Testis (tissue), 2 donors: ENCODE results near the gene KRTAP12-4.

Experiments used
- CTCF ChIP-seq, 3 experiments: fragments of 450-650 bp in 2 of 3; fragments of 200-600 bp in 1 of 3; sonication (generic) in 1 of 3; IDR thresholded peaks; one replicate each; pipeline ENCODE4 v1.5.1; 2016 to 2019; ENCODE audit warnings: antibody characterized with exemption in 3 of 3, mild to moderate bottlenecking in 2 of 3, moderate library complexity in 1 of 3
- POLR2A ChIP-seq: fragments of 450-650 bp; IDR thresholded peaks from one replicate; pipeline ENCODE4 v1.6.1; 2017; ENCODE audit warnings: antibody characterized with exemption, mild to moderate bottlenecking, moderate library complexity

- TF ChIP-seq CTCF (IDR thresholded peaks at IDR 0.05) (no peak), POLR2A (no peak)
These were observed 33.2 kb upstream of the KRTAP12-4 start for GRCh38 chr21:44687671-44688070.
